ENCODE data around the gene SFXN3. TPM values are rescaled to one million over a fixed set of nuclear protein-coding genes. Genes with fewer than 3 reads are reported as not detected.

The SFXN3 gene
- total and polyA plus RNA-seq, 10 of the 15 experiments (the other 5 are each of a cell fraction or from before 2014, with no cell fraction given) = 0.05 to 11.3 (median 1.2) TPM

DNA sequence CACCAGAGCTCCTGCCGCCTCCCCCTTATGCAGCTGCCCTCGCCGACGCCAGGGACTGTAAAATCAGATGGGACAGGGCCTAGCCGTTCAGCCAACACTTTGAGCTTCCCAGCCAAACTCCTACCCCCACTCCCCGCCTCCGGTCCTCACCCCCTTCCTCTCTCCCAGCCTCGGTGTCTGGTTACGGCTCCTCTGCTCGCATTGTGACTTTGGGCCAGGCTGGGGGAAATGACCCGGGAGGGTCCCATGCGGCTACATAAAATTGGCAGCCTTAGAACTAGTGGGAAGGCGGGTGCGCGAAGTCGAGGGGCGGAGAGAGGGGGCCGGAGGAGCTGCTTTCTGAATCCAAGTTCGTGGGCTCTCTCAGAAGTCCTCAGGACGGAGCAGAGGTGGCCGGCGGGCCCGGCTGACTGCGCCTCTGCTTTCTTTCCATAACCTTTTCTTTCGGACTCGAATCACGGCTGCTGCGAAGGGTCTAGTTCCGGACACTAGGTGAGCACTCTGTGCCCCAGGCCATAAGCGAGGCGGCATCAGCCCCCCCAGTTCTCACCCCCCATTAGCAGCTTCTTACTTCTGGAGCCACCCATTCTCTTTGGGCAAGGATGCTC lies 30.7 kb downstream of the SFXN3 start, which contains the start of gene KAZALD1 (continued):
- no peak for TF ChIP-seq POLR2AphosphoS2 (IDR thresholded peaks at IDR 0.05; ENCODE audit: low read depth, low read length)

GRCh38 chr10:101062232-101063049 lies 31.4 kb downstream of the SFXN3 start:
- peak overlapping the region; percentile 98 for H3K9ac ChIP-seq (ENCODE audit: control insufficient read depth, insufficient read depth, low read length)
- intact Hi-C loops (cut with micrococcal nuclease; ENCODE audit: unreplicated experiment) (no loop called here), in situ Hi-C loops (cut with MboI) (no loop called here)
- CTCF ChIA-PET = interaction anchor here (0.6 to 23.4 kb wide), 8 partner anchors 12 to 1160 kb away, joined by 3 to 885 read pairs (median 8); partner anchors contain the start of genes KAZALD1, PDZD7 and SFXN3
- H3K36me3 ChIP-seq (ENCODE audit: control insufficient read depth in 2 of 2, insufficient read depth in 2 of 2, low read length in 1 of 2) = no peaks in the 10 kb centered on the region
- DNase-seq (ENCODE audit: low read depth, low spot score) = no peak
- peaks cover 42% of the 10 kb centered on the region for H3K4me1 ChIP-seq (ENCODE audit: control insufficient read depth, insufficient read depth, low read length)
- H2AFZ ChIP-seq (ENCODE audit: control insufficient read depth, low read depth, low read length) = peak overlapping the region; percentile 84
- peak overlapping the region; percentile 95; the same call in 1 of the 2 replicates for H3K4me3 ChIP-seq
- WGBS (ENCODE audit: insufficient coverage, insufficient replicate concordance, low lambda C conversion rate, missing lambda C conversion rate) = 22% methylated on average over 53 of the region's 63 CpGs
- SMC1A ChIA-PET (ENCODE audit: uncharacterized antibody, unreplicated experiment) = interaction anchor here (1.2 to 2.9 kb wide), 4 partner anchors 11 to 80 kb away, joined by 3 to 16 read pairs (median 7); no protein-coding TSS in a partner anchor
- no peaks in the 10 kb centered on the region for H4K20me1 ChIP-seq (ENCODE audit: control insufficient read depth, insufficient read depth)
- peak overlapping the region; percentile 98 for H3K27ac ChIP-seq (ENCODE audit: control insufficient read depth, insufficient read depth)
- H3K79me2 ChIP-seq (ENCODE audit: control insufficient read depth, insufficient read depth, low read length) = peaks cover 20% of the 10 kb centered on the region
- RAD21 ChIA-PET (ENCODE audit: unreplicated experiment) = interaction anchor here (1.4 to 7.5 kb wide), 5 partner anchors 12 to 64 kb away, joined by 4 to 68 read pairs (median 17); no protein-coding TSS in a partner anchor
- POLR2A ChIA-PET = interaction anchor here (0.6 to 5.2 kb wide), 7 partner anchors 9 to 1557 kb away, joined by 3 to 42 read pairs (median 6); no protein-coding TSS in a partner anchor
- peaks cover 2 to 3% of the 10 kb centered on the region in 2 experiments; a peak in 1 of 4 replicates for H3K27me3 ChIP-seq (replicated peaks in 1 of 2; ENCODE audit: control insufficient read depth in 2 of 2, insufficient read depth in 2 of 2, low read length in 1 of 2)
- H3K4me2 ChIP-seq (ENCODE audit: control insufficient read depth, insufficient read depth) = peak overlapping the region; percentile 82
- no TSS peak for BruUV-seq (replicated peaks)
- no peak for FAIRE-seq
- ATAC-seq = peak; percentile 59
- H3K9me3 ChIP-seq (replicated peaks; ENCODE audit: control insufficient read depth, insufficient read depth, low read length) = no peaks in the 10 kb centered on the region
- no peak for TF ChIP-seq JUND (IDR thresholded peaks at IDR 0.05; ENCODE audit: low read depth, low read length)
- no peak for TF ChIP-seq KAT2A (conservative IDR thresholded peaks at IDR 0.05; ENCODE audit: control insufficient read depth, low read depth, low read length)
- TF ChIP-seq BHLHE40 (IDR thresholded peaks at IDR 0.05; ENCODE audit: borderline replicate concordance in 1 of 2, low read depth in 2 of 2, low read length in 1 of 2) = peak; percentile 43 to 90; a peak in 3 of 4 replicates
- TF ChIP-seq DPF2 (IDR thresholded peaks at IDR 0.05) = peak; percentile 55; the same call in 1 of the 2 replicates
- TF ChIP-seq RB1 (IDR thresholded peaks at IDR 0.05; ENCODE audit: borderline replicate concordance) = peak; percentile 79; the same call in 1 of the 2 replicates
- TF ChIP-seq NR2C1 (IDR thresholded peaks at IDR 0.05) = no peak
- peak; percentile 59 for TF ChIP-seq POLR2A (IDR thresholded peaks at IDR 0.05; ENCODE audit: low read depth, low read length)
- no peak for TF ChIP-seq ASH2L (IDR thresholded peaks at IDR 0.05; ENCODE audit: borderline replicate concordance, low read depth)
- peak; percentile 47; the same call in 1 of the 2 replicates for TF ChIP-seq YY1 (IDR thresholded peaks at IDR 0.05; ENCODE audit: low read depth, low read length)
- no peak for TF ChIP-seq CHD4 (IDR thresholded peaks at IDR 0.05)
- 0 out of 2 replicates have a peak, but pooled peaks have one; percentile 39 for TF ChIP-seq ZNF207 (IDR thresholded peaks at IDR 0.05; ENCODE audit: borderline replicate concordance)
- peak; percentile 92; the same call in 1 of the 2 replicates for TF ChIP-seq SMARCA5 (IDR thresholded peaks at IDR 0.05)
- peak; percentile 17; the same call in 1 of the 2 replicates for TF ChIP-seq HDGF (IDR thresholded peaks at IDR 0.05)
- TF ChIP-seq SMAD5 (IDR thresholded peaks at IDR 0.05; ENCODE audit: low read depth) = no peak
- peak; percentile 88 for TF ChIP-seq GATAD2B (conservative IDR thresholded peaks at IDR 0.05; ENCODE audit: low read depth)
- peak; percentile 58; the same call in 1 of the 2 replicates for TF ChIP-seq PAX5 (IDR thresholded peaks at IDR 0.05; ENCODE audit: borderline replicate concordance, low read depth, low read length)
- peak; percentile 8; the same call in 1 of the 2 replicates for TF ChIP-seq SMC3 (IDR thresholded peaks at IDR 0.05; ENCODE audit: borderline replicate concordance, low read length)
- peak; percentile 69 for TF ChIP-seq LARP7 (IDR thresholded peaks at IDR 0.05)
- peak; percentile 17; the same call in 1 of the 2 replicates for TF ChIP-seq TARDBP (IDR thresholded peaks at IDR 0.05; ENCODE audit: borderline replicate concordance)
- peak; percentile 98 for TF ChIP-seq NR2F1 (conservative IDR thresholded peaks at IDR 0.05)
- TF ChIP-seq MYC (IDR thresholded peaks at IDR 0.05; ENCODE audit: insufficient read depth, insufficient read length, insufficient replicate concordance, low read length, severe bottlenecking) = peak; percentile 63
- peak; percentile 20; the same call in 1 of the 2 replicates for TF ChIP-seq TCF3 (IDR thresholded peaks at IDR 0.05; ENCODE audit: borderline replicate concordance, insufficient read depth, low read depth, low read length)
- TF ChIP-seq RUNX3 (IDR thresholded peaks at IDR 0.05; ENCODE audit: low read length) = peak; percentile 40; the same call in 1 of the 2 replicates
